SJSA1 (cell line): ENCODE data around the gene RORC. TPM values are rescaled to one million over a fixed set of nuclear protein-coding genes. Genes with fewer than 3 reads are reported as not detected.
"Not testable (repeated sequence)": the region's sequence is repeated elsewhere in the genome, so short reads cannot be mapped to it uniquely, and the experiment has no call there.

ENCODE experiments used
- DNase-seq, 2 experiments: peaks; one replicate each; pipeline ENCODE4 v3.0.0-alpha.2; 2015 to 2020; ENCODE audit warnings: low spot score in 2 of 2, low read depth in 1 of 2
- H3K27ac ChIP-seq: fragments of 250-450 bp; sonication (Bioruptor Pico); 2 replicates; pipeline ENCODE4 v1.5.1; 2020; ENCODE audit warnings: mild to moderate bottlenecking, moderate library complexity
- H3K27me3 ChIP-seq: fragments of 250-450 bp; sonication (Bioruptor Pico); replicated peaks from 2 replicates; pipeline ENCODE4 v1.5.1; 2020; ENCODE audit warnings: mild to moderate bottlenecking, moderate library complexity
- H3K36me3 ChIP-seq: fragments of 250-450 bp; sonication (Bioruptor Pico); 2 replicates; pipeline ENCODE4 v1.5.1; 2020; ENCODE audit warnings: mild to moderate bottlenecking
- H3K4me1 ChIP-seq: fragments of 250-450 bp; sonication (Bioruptor Pico); replicated peaks from 2 replicates; pipeline ENCODE4 v1.6.1; 2021; ENCODE audit warnings: mild to moderate bottlenecking
- H3K4me3 ChIP-seq: fragments of 250-450 bp; sonication (Bioruptor Pico); 2 replicates; pipeline ENCODE4 v1.5.1; 2020; ENCODE audit warnings: mild to moderate bottlenecking
- H3K9me3 ChIP-seq: fragments of 250-450 bp; sonication (Bioruptor Pico); replicated peaks from 2 replicates; pipeline ENCODE4 v1.5.1; 2020; ENCODE audit warnings: mild to moderate bottlenecking
- total RNA-seq: library from RNA; depleted of rRNA; stranded (reverse); fragments of >200 nt; shearing (Covaris generic); gene quantifications from 2 replicates; pipeline ENCODE4 v1.2.3, GENCODE V29; 2014; rRNA removed

RORC gene
- not detected in 2 replicates for total RNA-seq

DNA sequence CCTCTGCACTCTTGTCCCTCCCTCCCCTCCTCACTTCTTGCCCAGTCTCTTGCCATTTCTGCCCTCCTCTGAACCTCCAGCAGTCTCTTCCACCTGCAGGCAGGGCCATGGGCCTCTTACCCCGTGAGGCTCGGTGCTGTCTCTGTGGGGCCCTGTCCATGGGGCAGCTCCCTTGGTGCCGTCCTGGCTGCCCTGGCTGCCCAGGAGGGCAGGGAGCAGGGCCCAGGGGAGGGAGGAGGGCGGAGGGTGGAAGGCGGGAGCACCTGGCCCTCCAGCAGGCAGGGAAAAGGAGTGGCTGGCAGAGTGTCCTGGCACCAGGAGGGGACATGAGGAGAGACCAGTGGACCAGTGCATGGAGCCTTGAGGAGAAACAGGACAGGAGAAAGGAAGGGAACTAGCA is at the start of gene RORC:
RORC (minus strand) TSS at position 198 of the 400 bp plus-strand sequence; CDS start at position 160, 38 bp downstream.
- DNase-seq = no peak
- Histone ChIP-seq H3K27me3 (no peaks in the 10 kb centered on the region), H3K4me1 (no peaks in the 10 kb centered on the region), H3K27ac (no peak within 1 kb of the TSS), H3K36me3 (no peaks in the 10 kb centered on the region), H3K4me3 (no peak within 1 kb of the TSS), H3K9me3 (no peaks in the 10 kb centered on the region)

DNA sequence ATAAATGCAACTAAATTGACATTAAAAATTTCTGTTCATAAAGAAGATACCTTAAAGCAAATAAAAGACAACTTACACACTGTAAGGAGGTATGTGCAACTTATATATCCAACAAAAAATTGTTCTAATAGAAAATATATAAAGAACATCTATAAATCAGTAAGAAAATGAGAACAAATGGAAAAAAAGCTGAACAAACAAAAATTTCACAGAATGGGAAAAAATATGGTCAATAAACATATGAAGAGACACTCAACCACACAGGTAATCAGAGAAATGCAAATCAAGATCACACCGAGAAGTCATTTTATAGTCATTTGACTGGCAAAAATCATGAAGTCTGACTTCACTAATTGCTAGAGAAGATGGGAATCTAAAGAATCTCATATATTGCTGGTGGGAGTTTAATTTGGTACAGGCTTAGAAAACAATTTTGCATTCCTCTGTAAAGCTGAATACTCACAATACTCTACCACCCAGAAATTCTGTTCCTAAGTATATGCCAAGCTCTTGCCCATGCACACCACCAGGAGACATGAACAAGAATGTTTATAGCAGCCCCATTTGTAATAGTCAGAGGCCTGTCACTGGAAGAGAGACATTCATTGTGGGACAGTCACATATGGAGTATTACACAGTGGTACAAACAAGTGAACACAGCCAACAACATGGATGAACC is 44.0 kb upstream of the RORC start:
- no peak overlapping the region for H3K27ac ChIP-seq
- DNase-seq = no peak
- H3K4me3 ChIP-seq = no peak overlapping the region
- peaks cover 12% of the 10 kb centered on the region; the same call in 1 of the 2 replicates for H3K36me3 ChIP-seq
- no peaks in the 10 kb centered on the region for H3K27me3 ChIP-seq
- no peaks in the 10 kb centered on the region for H3K9me3 ChIP-seq
- no peaks in the 10 kb centered on the region for H3K4me1 ChIP-seq

DNA sequence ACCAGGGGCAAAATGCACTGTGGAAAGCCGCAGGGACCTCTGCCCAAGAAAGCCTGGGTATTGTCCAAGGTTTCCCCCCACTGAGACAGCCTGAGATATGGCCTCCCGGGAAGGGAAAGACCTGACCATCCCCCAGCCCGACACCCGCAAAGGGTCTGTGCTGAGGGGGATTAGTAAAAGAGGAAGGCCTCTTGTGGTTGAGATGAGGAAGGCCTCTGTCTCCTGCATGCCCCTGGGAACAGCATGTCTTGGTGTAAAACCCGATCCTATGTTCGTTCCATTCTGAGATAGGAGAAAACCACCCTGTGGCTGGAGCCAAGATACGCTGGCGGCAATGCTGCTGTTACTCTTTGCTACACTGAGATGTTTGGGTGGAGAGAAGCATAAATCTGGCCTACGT is 41.2 kb upstream of the RORC start:
- DNase-seq, H3K4me1 ChIP-seq, H3K9me3 ChIP-seq, H3K27me3 ChIP-seq, H3K4me3 ChIP-seq, H3K27ac ChIP-seq: not testable (repeated sequence)
- H3K36me3 ChIP-seq = peaks cover 12% of the 10 kb centered on the region; the same call in 1 of the 2 replicates

DNA sequence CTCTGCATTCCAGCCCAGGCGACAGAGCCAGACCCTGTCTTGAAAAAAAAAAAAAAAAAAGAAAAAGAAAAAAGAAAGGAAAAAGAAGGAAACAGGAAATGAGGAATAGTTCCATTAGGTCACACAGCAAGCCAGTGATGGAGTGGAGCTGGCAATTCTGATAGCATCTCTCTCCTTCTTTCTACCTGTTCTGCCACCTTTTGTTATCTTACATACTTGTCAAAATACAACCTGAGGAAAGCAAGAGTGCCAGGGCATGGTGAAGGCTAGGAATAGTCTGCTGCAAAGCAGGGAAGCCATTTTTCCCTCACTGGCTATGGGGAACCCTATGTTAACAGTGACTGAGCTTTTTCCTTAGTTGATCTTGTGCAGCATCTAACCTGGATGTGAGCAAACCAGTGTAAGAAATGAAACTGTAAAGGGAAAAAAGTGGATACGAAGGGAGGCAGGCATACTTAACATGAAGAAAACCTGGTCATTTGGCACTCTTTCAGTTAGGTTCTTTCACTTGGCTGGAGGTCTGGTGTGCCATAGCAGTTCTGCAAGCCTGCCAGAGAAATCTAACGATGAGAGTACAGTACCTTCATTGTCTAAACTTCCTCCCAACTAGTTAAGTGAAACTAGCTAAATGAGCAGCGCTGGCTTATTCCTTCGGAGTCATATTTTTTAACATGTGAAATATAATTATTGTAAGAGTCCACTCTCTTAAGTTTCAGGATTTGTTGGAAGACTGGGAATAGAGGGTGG is 39.9 kb upstream of the RORC start:
- H3K4me3 ChIP-seq = no peak overlapping the region
- H3K36me3 ChIP-seq = peaks cover 8% of the 10 kb centered on the region; the same call in 1 of the 2 replicates
- no peaks in the 10 kb centered on the region for H3K9me3 ChIP-seq
- DNase-seq = no peak
- peaks cover 11% of the 10 kb centered on the region for H3K4me1 ChIP-seq
- no peaks in the 10 kb centered on the region for H3K27me3 ChIP-seq
- H3K27ac ChIP-seq = no peak overlapping the region

DNA sequence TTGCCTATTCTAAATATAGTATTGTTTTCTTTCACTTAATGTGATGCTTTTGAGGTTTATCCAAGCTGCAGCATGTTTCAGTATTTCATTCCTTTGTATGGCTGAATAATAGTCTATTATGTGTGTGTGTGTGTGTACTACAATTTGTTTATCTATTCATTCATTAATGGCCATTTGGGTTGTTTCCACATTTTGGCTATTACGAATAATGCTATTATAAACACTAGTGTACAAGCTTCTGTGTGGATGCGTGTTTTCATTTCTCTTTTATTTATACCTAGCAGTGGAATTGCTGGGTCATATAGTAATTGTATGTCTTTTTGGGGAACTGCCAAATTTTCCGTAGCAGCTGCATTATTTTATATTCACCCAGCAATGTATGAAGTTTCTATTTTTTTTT is 36.9 kb upstream of the RORC start:
- Histone ChIP-seq H3K9me3 (no peaks in the 10 kb centered on the region), H3K27me3 (no peaks in the 10 kb centered on the region), H3K4me1 (peaks cover 11% of the 10 kb centered on the region), H3K27ac (no peak overlapping the region), H3K4me3 (no peak overlapping the region), H3K36me3 (no peaks in the 10 kb centered on the region; the same call in 1 of the 2 replicates)
- no peak for DNase-seq

DNA sequence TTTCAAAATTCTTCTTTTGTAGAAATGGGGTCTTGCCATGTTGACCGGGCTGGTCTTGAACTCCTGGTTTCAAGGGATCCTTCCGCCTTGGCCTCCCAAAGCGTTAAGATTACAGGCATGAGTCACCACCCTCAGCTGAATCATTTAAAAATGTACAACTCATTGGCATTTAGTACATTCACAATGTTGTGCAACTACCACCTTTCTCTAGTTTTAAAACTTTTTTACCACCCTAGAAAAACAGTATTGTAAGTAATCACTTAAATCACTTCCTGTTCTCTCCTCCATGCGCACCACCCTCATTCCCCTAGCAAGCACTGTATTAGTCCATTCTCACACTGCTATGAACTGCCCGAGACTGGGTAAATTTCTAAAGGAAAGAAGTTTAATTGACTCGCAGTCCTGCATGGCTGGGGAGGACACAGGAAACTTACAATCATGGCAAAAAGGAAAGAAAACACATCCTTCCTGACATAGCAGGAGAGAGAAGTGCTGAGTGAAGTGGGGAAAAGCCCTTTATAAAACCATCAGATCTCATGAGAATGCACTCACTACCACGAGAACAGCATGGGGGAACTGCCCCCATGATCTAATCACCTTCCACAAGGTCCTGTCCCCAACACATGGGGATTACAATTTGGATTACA is 36.3 kb upstream of the RORC start:
- Histone ChIP-seq H3K4me3 (no peak overlapping the region), H3K9me3 (no peaks in the 10 kb centered on the region), H3K36me3 (no peaks in the 10 kb centered on the region; the same call in 1 of the 2 replicates), H3K4me1 (peaks cover 11% of the 10 kb centered on the region), H3K27ac (peak overlapping the region; percentile 30; the same call in 1 of the 2 replicates), H3K27me3 (no peaks in the 10 kb centered on the region)
- peak in 1 of 2 experiments; percentile 26 for DNase-seq

DNA sequence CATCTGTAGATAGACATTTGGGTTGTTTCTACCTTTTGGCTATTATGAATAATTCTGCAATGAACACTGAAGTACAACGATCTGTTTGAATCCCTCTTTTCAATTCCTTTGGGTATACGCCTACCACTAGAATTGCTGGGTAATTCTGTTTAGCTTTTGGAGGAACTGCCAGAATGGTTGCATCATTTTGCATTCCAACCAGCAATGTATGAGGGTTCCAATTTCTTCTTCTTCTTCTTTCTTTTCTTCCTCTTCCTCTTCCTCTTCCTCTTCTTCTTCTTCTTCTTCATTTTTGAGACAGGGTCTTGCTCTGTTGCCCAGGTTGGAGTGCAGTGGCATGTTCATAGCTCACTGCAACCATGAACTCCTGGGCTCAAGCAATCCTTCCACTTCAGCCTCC is 35.7 kb upstream of the RORC start:
- no peaks in the 10 kb centered on the region for H3K27me3 ChIP-seq
- H3K4me1 ChIP-seq = peaks cover 11% of the 10 kb centered on the region
- no peaks in the 10 kb centered on the region for H3K9me3 ChIP-seq
- H3K27ac ChIP-seq = peak overlapping the region; percentile 30; the same call in 1 of the 2 replicates
- DNase-seq = no peak
- H3K36me3 ChIP-seq = no peaks in the 10 kb centered on the region; the same call in 1 of the 2 replicates
- H3K4me3 ChIP-seq = no peak overlapping the region

DNA sequence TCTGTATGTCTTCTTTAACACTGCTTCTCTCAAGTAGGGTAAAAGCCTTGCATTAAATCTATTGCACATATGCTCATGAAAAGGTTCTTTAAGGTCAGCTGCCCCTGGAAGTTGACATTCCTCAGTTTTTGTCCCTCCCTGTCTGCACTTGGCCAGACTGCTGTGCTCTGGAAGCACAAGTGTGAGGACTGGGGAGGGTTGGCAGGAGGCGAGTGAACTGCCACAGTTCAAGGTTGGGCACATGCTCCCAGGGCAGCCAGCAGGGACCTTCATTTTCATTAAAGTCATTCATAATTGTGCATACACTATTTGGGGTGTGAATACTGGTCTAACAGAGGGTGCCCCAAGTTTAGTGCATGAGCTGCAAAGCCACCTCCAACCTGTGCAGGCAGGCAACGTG is 32.8 kb upstream of the RORC start:
- no peak overlapping the region for H3K4me3 ChIP-seq
- no peaks in the 10 kb centered on the region for H3K27me3 ChIP-seq
- H3K27ac ChIP-seq = no peak overlapping the region
- no peaks in the 10 kb centered on the region for H3K9me3 ChIP-seq
- H3K4me1 ChIP-seq = peaks cover 16% of the 10 kb centered on the region
- DNase-seq = no peak
- H3K36me3 ChIP-seq = no peaks in the 10 kb centered on the region

DNA sequence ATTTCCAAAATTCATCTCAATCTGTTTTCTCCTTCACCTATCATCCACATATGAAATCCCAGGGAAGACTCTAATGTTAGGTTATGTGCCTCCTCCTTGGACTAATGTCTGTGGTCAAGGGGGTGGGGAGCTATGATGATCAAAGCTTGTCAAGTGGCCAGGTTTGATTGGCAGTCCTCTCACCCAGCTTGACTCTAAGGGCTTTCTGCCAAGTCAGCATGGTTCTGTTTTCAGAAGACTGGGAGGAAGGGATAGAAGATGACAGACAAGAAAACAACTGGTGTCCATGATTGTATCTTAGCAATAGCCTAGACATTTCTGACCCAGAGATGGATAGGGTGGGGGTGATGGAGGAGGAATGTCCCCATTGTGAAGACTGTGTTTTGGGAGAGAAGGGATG is 31.0 kb upstream of the RORC start:
- H3K27me3 ChIP-seq = no peaks in the 10 kb centered on the region

DNA sequence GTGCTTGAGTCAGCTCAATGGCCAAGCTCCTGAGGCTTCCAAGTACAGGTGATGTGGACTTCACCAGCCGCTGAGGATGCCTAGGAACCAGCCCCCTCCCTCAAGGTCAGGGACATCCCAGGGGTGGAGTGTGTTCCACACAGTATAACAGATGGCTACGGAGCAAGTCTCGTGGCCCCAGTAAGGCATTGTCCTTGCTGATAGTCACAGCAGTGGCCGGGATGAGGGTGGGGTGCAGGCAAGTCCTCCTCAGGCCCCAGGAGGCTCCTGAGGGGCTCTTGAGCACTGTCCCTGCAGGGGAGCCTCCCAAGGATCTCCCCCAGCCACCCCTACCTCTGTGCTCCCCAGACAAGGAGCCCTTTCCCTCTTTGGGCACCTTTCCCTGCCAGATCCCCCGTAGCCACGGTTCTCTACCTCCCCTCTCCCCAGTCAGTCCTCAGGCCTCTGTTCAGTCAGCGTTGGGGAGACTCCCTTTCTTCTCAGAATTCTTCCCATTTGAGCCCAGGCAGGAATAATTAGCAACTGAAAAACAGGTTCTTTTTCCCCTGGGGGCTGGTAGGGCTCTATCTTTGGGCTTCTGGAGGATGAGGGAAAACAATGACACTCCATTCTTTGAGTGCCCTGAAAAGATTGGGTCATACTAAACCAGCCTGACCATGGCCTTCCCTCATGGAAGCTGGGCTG is 29.0 kb upstream of the RORC start:
- H3K4me3 ChIP-seq = no peak overlapping the region
- H3K9me3 ChIP-seq = no peaks in the 10 kb centered on the region
- peaks cover 29% of the 10 kb centered on the region for H3K4me1 ChIP-seq
- no peaks in the 10 kb centered on the region for H3K27me3 ChIP-seq
- no peaks in the 10 kb centered on the region for H3K36me3 ChIP-seq
- no peak overlapping the region for H3K27ac ChIP-seq
- no peak for DNase-seq

More for the DNA sequence above, 31.0 kb upstream of the RORC start:
- Histone ChIP-seq H3K4me1 (peaks cover 24% of the 10 kb centered on the region), H3K9me3 (no peaks in the 10 kb centered on the region), H3K36me3 (no peaks in the 10 kb centered on the region), H3K4me3 (no peak overlapping the region), H3K27ac (no peak overlapping the region)
- DNase-seq = no peak

DNA sequence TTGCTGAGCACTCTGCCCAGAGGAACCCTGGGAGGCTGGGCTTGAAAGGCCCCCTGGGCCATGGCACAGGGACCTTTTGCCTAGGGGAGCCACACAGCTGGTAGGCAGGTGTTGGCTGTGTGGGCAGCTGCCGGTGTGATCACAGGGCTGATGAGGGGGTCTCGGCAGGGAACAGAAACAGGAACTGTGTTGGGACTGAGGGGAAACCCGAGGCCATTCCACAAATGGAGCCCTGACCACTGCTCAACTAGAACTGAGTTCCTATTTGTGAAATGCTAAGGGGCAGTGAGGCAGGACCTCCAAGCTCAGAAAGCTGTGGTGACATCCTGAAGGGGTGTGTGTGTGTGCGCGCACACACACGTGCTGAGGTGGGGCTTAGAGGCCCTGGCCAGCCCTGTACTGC is 28.3 kb upstream of the RORC start:
- DNase-seq = no peak
- Histone ChIP-seq H3K36me3 (no peaks in the 10 kb centered on the region), H3K27me3 (no peaks in the 10 kb centered on the region), H3K27ac (no peak overlapping the region), H3K4me3 (no peak overlapping the region), H3K9me3 (no peaks in the 10 kb centered on the region), H3K4me1 (peaks cover 30% of the 10 kb centered on the region)

DNA sequence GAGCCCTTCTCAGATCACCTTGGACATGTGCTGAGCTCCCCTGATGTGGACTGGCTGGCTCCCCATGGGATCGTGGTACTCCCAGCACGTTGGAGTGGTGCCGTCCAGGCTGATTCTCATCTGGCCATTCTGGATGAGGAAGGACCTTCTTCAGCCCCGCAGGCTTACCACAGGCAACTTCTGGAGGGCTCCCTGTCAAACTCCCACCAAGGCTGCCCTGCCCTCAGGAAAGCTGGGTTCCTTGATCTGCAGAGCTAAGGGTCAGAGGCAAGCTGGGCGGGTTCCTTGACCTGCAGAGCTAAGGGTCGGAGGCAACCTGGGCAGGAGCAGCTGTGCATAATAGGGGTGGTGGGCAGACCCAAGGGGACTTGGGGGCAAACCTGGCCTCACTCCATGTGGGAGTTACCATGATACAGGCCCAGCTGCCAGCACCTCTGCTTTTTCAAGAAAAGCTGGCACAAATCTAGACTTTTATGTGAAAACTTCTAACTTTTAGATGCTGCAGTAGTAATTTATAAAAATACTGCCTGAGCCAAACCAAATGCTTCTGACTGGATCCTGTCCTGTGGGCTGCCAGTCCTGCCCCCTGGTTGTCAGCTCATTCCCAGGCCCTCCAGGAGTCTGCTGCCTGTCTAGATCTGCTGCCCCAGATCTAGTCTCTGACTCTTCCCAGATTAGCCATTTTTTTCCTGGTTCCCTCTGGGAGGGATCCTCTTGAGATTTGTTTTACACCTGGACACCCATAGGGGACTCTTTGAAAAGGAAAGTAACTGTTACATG is 27.5 kb upstream of the RORC start:
- Histone ChIP-seq H3K9me3 (no peaks in the 10 kb centered on the region), H3K36me3 (no peaks in the 10 kb centered on the region), H3K27me3 (no peaks in the 10 kb centered on the region), H3K4me3 (no peak overlapping the region), H3K27ac (peak overlapping the region; percentile 28; the same call in 1 of the 2 replicates), H3K4me1 (peaks cover 30% of the 10 kb centered on the region)
- DNase-seq = no peak
